Nucleus accumbens (tissue), 56 donors: ENCODE data around the gene HTT-AS.

ENCODE experiments used
- DNase-seq, 56 donors: peaks; one replicate each; lab custom pipeline; 2025; lab: John Stamatoyannopoulos, UW

HTT-AS gene

DNA sequence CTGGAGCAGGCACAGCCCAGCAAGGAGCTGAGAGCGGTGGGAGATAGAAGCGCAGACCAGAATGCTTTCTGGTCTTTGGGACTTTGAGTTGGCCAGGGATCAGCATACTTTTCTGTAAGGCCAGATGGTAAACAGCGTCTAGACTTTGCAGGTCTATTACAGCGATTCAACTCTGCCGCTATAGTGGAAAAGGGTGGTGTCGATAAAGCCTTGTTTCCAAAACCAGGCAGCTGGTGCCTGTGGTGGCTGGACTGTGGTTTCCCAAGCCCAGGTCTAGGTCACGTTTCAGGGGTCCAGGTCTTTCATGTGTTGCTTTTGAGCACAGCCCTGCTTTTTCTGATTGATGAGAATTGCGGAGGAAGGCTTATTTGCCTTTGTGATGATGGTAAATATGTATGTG, 40.1 kb downstream of the HTT-AS start:
- no peak for DNase-seq

DNA sequence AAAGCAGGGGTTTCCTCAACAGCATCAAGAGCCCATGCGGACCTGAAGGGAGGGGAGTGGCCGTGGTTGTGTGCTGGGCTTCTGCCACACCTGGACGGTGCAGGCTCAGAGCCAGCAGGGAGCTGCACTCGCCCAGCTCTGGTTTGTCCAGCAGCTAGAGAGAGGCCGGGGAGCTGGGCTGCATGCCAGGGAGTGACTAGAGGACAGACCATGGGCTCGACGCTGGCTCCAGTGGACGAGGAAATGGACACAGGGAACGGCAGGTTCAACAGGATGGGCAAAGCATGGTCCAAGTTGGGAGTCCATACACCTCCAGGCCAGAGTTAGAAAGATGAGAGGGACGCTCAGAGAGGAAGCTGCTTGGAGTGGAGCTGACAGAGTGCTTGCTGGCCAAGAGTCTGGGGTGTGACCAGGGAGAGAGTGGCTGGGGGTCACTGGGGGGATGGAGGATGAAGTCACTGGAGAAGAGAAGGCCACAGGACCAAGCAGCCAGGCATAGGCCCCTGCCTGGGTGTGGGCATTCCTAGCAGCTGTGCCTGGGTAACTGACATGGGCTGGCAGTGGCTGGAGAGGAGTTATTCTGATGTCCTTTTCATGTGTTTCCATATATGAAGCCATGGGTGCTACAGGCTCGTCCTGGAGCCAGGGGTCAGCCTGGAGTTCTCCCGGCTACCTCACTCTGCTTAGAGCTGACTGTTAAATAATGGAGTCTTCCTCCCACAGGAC, 42.8 kb downstream of the HTT-AS start:
- DNase-seq, result no peak

DNA sequence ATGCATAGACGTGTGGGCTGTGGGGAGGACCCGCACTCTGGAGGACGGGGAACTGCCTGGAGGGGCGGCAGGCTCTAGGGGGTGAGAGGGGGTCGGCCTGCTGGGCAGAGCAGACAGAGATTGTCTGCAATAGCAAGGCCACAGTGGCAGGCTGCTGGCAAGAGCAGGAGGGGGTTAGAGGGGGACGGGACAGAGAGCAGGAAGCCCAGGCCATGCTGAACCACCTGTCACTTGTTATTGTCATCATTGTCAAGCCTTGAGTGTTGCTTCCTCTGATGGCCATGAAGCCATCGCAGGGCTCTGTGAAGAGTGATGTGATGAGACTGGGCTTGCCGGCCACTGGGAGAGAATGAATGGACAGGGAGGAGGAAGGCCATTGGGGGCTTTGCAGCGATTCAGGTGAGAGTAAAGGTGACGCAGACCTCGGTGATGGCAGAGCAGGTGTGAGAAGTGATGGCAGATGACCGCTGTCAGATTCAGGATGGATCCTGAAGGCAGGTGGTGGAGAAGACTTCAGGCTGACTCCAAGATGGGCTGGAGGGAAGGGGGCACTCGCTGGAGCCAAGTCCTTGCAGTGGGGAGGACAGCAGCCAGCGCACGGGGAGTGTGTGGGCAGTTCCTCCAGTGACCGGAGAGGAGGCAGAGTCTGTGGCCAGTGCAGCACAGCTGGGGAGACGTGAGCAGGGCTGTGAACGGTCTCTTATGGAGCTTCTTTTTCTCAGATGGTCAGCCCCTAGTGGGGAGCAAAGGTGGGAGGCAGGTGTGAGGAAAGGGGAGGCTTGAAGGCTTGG, 43.6 kb downstream of the HTT-AS start:
- DNase-seq, result no peak

DNA sequence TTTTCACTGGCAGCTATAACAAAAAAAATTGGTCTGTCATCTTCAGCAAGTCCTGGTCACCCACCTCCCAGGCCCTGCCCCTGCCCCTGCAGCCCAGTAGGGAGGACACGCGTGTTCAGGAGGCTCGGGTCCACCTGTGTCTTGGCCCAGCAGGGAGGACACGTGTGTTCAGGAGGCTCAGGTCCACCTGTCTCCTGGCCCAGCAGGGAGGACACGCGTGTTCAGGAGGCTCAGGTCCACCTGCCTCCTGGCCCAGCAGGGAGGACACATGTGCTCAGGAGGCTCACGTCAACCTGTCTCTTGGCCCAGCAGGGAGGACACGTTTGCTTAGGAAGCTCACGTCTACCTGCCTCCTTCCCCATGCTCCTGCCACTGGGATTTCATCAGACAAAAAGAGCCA, 44.9 kb downstream of the HTT-AS start:
- no peak for DNase-seq

DNA sequence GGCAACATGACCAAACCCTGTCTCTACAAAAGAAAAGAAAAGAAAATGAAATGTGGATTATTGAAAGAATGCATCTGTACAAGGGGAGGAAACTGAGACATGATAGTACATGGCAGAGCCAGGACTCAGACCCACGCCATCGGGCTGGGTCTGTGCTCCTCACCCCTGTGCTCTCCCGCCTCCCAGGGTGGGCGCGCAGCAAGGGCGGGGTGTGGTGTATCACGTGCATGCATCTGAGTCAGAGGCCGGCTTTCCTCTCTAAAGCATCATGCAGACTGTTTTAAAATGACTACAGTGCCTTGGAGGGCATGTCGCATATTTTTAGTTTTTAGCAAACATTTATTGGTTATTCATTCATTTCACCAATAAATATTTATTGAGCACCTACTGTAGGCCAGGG, 47.8 kb downstream of the HTT-AS start:
- no peak for DNase-seq

DNA sequence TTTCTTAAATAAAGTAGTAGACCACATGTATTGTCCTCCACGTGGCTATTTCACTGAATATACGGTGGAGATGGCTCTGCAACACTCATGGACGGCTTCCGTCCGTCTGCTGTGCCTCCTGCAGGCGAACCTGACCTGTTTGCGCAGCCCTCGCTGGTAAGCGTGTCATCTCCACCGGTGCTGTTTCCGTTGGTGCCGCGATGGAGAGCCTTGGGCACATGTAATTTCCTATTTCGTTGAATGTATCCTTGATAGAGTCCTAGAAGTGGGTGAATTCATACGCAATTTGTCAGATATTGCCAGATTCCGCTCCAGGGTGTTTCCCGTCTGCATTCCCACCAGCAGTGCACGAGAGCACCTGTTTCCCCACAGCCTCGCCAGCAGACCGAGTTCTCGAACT, 48.5 kb downstream of the HTT-AS start:
- no peak for DNase-seq

DNA sequence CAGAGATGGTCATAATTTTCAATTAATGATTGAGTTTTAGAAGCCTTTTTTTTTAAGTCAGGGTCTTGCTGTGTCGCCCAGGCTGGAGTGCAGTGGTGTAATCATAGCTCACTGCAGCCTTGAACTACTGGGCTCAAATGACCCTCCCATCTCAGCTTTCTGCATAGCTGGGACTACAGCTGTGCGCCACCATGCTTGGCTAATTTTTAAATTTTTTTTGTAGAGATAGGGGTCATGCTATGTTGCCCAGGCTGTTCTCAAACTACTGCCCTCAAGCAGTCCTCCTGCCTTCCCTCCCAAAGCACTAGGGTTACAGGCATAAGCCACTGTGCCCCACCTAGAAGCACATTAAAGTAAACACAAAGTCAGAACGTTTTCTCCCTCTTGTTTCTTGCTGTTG, 51.7 kb downstream of the HTT-AS start:
- no peak for DNase-seq

DNA sequence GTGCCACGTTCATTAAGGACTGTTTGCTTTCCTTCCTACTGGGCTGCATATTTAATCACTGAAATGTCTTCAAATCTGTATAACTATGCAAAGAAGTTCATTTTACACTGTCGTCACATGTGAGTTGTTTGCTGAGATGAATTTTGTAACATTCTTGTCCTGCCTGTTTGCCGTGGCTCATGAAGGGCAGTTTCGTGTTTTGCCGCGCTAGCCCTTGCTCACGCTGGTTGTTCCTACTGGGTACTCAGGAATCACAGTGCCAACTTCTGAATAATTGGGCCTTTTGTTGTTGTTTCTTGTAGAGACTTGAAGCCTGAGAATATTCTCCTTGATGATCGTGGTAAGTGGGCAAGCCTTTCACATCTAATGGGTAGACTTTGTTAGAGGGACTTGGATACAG, 52.2 kb downstream of the HTT-AS start:
- peak in 2 of 56 donors; percentile 12 to 15 for DNase-seq

DNA sequence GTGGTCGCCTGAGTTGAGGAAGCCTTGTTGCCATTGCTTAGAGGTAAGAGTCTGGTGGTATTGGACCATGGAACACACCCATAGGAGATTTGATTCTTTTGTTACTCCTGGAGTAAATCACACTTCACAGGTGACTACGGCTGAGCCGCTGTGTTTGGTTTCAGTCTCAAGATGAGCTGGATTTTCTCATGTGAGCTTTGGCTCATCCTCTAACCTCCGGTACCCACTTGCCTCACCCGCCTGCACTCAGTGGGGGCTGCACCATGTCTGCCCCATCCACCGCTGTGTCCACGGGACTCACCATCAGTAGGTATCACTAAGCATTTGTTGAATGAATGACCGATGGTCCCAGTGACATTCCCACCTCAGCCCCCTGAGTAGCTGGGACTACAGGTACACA, 52.7 kb downstream of the HTT-AS start:
- DNase-seq, result no peak

DNA sequence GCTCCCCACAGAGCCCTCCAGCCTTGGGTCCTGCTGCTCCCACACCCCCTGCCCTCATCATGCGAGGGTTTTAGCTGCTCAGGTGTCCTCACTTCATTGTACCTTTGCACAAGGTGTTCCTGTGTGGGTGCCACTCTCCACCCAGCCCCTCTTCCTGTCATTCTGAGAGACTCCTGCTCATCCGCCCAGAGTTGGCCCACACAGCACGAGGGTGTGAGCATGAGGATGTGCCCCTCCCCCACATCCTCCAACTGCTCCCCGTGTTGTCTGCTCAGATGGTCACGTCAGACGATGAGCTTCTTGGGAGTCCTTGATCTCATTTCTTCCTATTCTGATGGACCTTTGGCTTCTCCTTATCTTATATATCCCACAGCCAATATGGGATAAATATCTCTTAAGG, 53.2 kb downstream of the HTT-AS start:
- DNase-seq, result no peak

DNA sequence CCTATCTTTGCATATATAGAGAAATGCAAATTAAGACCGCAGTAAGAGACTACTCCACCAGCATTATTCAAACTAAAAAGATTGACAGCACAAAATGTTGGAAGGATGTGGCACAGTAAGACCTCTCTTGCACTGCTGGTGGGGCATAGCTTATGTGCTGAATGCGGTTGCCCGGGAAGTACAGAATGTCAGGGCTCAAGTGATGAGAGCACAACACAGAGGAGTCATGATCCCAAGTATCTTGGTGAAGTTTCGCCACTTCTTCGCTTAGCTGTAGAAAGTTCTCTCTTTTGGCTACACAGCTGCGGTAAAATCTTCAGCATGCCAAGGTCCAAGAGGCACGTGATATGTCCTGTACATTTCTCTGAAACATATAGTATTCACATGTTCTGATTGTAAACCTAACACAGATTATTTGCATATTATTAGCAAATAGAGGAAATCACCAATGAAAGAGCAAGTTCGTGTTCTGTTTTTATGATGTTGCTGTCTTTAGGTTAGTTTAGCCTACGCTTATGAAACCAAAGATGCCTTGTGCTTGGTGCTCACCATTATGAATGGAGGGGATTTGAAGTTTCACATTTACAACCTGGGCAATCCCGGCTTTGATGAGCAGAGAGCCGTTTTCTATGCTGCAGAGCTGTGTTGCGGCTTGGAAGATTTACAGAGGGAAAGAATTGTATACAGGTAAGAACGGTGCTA, 55.0 kb downstream of the HTT-AS start:
- no peak for DNase-seq

DNA sequence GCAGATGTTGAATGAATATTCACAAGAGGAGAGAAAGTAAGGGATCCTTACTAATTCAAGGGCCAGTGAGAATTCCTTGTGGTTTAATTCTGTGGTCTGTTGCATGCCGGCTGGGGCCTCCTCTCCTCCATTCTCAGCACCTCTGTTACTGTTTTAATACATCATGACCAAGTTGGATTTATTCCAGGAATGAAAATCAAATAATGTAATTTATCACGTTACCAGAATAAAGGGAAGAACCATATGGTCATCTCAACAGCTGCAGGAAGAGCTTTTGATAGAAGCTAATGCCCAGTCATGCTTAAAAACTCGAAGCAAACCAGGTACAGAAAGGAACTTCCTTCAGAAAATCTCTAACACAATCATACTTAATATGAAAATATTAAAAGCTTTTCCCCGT, 56.8 kb downstream of the HTT-AS start:
- no peak for DNase-seq

DNA sequence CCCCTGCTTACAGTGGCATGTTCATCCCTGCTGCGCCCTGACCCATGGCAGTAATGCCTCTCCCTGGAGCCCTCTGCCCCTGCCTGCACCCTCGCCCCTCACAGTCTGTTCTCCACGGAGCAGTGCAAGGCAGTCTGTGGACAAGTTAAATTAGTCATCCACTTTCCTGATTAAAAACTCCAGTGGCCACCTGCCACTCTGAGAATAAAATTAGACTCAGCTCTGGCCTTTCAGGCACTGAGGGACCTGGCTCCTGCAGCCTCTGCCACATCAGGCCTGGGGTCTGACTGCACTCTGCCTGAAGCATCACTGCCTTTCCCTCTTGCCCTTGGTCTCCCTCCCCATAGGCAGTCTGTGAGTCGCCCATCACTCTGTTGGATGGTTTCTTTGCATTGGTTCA, 57.4 kb downstream of the HTT-AS start:
- no peak for DNase-seq

DNA sequence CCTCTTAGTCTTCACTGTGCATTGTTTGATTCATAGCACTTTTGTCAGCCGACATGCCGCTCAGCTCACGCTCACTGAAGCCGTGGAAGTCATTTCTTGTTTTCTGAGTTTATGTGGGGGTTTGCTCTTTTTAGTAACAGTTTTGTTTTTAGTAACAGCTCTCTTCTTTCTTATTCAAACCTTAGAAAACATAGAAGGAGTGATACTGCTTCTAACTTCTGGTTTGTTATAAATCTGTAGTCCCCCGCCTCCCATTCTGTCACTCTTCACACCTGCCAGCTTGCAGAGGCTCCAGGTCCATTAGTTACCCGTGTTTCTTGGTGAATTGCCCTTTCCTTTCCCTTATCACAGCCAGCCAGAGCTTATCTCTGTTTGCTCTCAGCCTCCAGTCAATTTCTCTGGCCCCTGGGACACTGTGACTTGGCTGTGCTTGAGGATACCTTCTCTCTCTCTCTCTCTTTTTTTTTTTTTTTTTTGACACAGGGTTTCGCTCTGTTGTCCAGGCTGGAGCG, 60.4 kb downstream of the HTT-AS start:
- DNase-seq, result no peak
